Esophagus squamous epithelium (tissue), 5 donors: ENCODE results near the gene USF2. TPM values are rescaled to one million over a fixed set of nuclear protein-coding genes. Genes with fewer than 3 reads are reported as not detected.

Experiments used
- DNase-seq: peaks from one replicate; lab custom pipeline; 2025; lab: John Stamatoyannopoulos, UW
- H3K27ac ChIP-seq, 4 donors: fragments of 200-600 bp; sonication (generic); one replicate each; pipeline ENCODE4 v1.5.1; 2016 to 2019; ENCODE audit warnings: mild to moderate bottlenecking in 1 of 4
- H3K27me3 ChIP-seq, 4 donors: fragments of 200-600 bp; sonication (generic); 1 replicate in 3 of 4; 2 replicates in 1 of 4; pipeline versions ENCODE4 v1.5.1 to v1.6.0; 2017 to 2021; ENCODE audit warnings: antibody characterized with exemption in 1 of 4
- H3K36me3 ChIP-seq, 3 donors: fragments of 200-600 bp; sonication (generic); one replicate each; pipeline ENCODE4 v1.5.1; 2016 to 2019
- H3K4me1 ChIP-seq, 3 donors: fragments of 200-600 bp; sonication (generic); one replicate each; pipeline ENCODE4 v1.5.1; 2017 to 2019
- H3K4me3 ChIP-seq, 4 donors: fragments of 200-600 bp; sonication (generic); 1 replicate in 3 of 4; 2 replicates in 1 of 4; pipeline ENCODE4 v1.5.1; 2016 to 2019; ENCODE audit warnings: mild to moderate bottlenecking in 2 of 4, moderate library complexity in 1 of 4
- H3K9me3 ChIP-seq, 3 donors: fragments of 200-600 bp; sonication (generic); one replicate each; pipeline ENCODE4 v1.5.1; 2016 to 2019
- CTCF ChIP-seq, 6 experiments: fragments of 450-650 bp in 4 of 6; fragments of 200-600 bp in 2 of 6; sonication (generic) in 2 of 6; IDR thresholded peaks; one replicate each; pipeline ENCODE4 v1.5.1; 2016 to 2019; ENCODE audit warnings: antibody characterized with exemption in 6 of 6, mild to moderate bottlenecking in 4 of 6, moderate library complexity in 4 of 6
- POLR2A ChIP-seq, 4 donors: fragments of 450-650 bp; IDR thresholded peaks; one replicate each; pipeline ENCODE4 v1.6.1; 2017; ENCODE audit warnings: antibody characterized with exemption in 4 of 4, mild to moderate bottlenecking in 4 of 4, moderate library complexity in 3 of 4
- WGBS, 2 donors: methylation state at CpG; one replicate each; pipeline ENCODE4 v1.1.5; 2018; 5-methylcytosine and 5-hydroxymethylcytosine counted together
- intact Hi-C: fragments of 100-400 bp; cut with DNase I; formaldehyde crosslinking; loops from one replicate; pipeline ENCODE4 v1.15.0; 2022
- total RNA-seq, 4 donors: library from RNA; depleted of rRNA; stranded (reverse); fragments of >200 nt; gene quantifications; one replicate each; pipeline ENCODE4 v1.1.0, GENCODE V29; 2016
- donor health status: DM: yes; HTN: yes; CAD: no.

USF2 gene
- total RNA-seq, 4 donors from 2014 or later = 56.1 to 79.7 (median 59.0) TPM

GRCh38 chr19:35297922-35298321 lies 29.2 kb downstream of the USF2 start:
- H3K4me1 ChIP-seq = peaks cover 0 to 6% (median 0%) of the 10 kb centered on the region in 3 donors
- no peaks in the 10 kb centered on the region for H3K36me3 ChIP-seq
- no peak for DNase-seq
- no peaks in the 10 kb centered on the region for H3K9me3 ChIP-seq
- 94 to 96% methylated on average over 2 of the region's 2 CpGs for WGBS, 2 donors
- no peak overlapping the region for H3K4me3 ChIP-seq
- intact Hi-C loops = no loop called here
- H3K27ac ChIP-seq = no peak overlapping the region
- TF ChIP-seq POLR2A (IDR thresholded peaks at IDR 0.05) (no peak), CTCF (IDR thresholded peaks at IDR 0.05) (no peak)
- H3K27me3 ChIP-seq = peaks cover 0 to 68% (median 0%) of the 10 kb centered on the region in 4 donors

GRCh38 chr19:35298561-35298972 lies 29.8 kb downstream of the USF2 start:
- H3K9me3 ChIP-seq = no peaks in the 10 kb centered on the region
- H3K27me3 ChIP-seq = peaks cover 0 to 62% (median 0%) of the 10 kb centered on the region in 4 donors
- intact Hi-C loops = no loop called here
- peaks cover 0 to 2% (median 0%) of the 10 kb centered on the region in 3 donors for H3K4me1 ChIP-seq
- TF ChIP-seq POLR2A (IDR thresholded peaks at IDR 0.05) (no peak), CTCF (IDR thresholded peaks at IDR 0.05) (no peak)
- DNase-seq = no peak
- H3K4me3 ChIP-seq = no peak overlapping the region
- H3K27ac ChIP-seq = no peak overlapping the region
- no peaks in the 10 kb centered on the region for H3K36me3 ChIP-seq
- WGBS, 2 donors = 93% methylated on average over 5 of the region's 5 CpGs

GRCh38 chr19:35299523-35300338 lies 31.0 kb downstream of the USF2 start:
- 71 to 80% methylated on average over 4 of the region's 55 CpGs for WGBS, 2 donors
- no peak for DNase-seq
- TF ChIP-seq CTCF (IDR thresholded peaks at IDR 0.05) = no peak
- TF ChIP-seq POLR2A (IDR thresholded peaks at IDR 0.05) = no peak
- peaks cover 0 to 59% (median 0%) of the 10 kb centered on the region in 4 donors for H3K27me3 ChIP-seq
- intact Hi-C loops = no loop called here
- no peak overlapping the region for H3K4me3 ChIP-seq
- H3K27ac ChIP-seq = no peak overlapping the region
- H3K36me3 ChIP-seq = no peaks in the 10 kb centered on the region
- no peaks in the 10 kb centered on the region for H3K9me3 ChIP-seq
- no peaks in the 10 kb centered on the region for H3K4me1 ChIP-seq

GRCh38 chr19:35300339-35300649 lies 31.5 kb downstream of the USF2 start:
- no peaks in the 10 kb centered on the region for H3K9me3 ChIP-seq
- no peak overlapping the region for H3K4me3 ChIP-seq
- no peaks in the 10 kb centered on the region for H3K36me3 ChIP-seq
- peaks cover 0 to 59% (median 0%) of the 10 kb centered on the region in 4 donors for H3K27me3 ChIP-seq
- H3K27ac ChIP-seq = no peak overlapping the region
- intact Hi-C loops = no loop called here
- DNase-seq = no peak
- no peaks in the 10 kb centered on the region for H3K4me1 ChIP-seq
- no peak for TF ChIP-seq POLR2A (IDR thresholded peaks at IDR 0.05)
- no peak for TF ChIP-seq CTCF (IDR thresholded peaks at IDR 0.05)
- 83 to 93% methylated on average over 3 to 6 of the region's 10 CpGs for WGBS, 2 donors

GRCh38 chr19:35301961-35302360 lies 33.2 kb downstream of the USF2 start:
- WGBS, 2 donors = 79 to 85% methylated on average over 2 of the region's 2 CpGs
- Histone ChIP-seq H3K27me3 (peaks cover 0 to 48% (median 0%) of the 10 kb centered on the region in 4 donors), H3K4me3 (no peak overlapping the region), H3K9me3 (no peaks in the 10 kb centered on the region), H3K4me1 (no peaks in the 10 kb centered on the region), H3K27ac (no peak overlapping the region), H3K36me3 (no peaks in the 10 kb centered on the region)
- TF ChIP-seq CTCF (IDR thresholded peaks at IDR 0.05) (no peak), POLR2A (IDR thresholded peaks at IDR 0.05) (no peak)
- no peak for DNase-seq
- intact Hi-C loops = no loop called here
